GM12878 (cell line): Measurements from ENCODE around the gene FZR1. TPM values are rescaled to one million over a fixed set of nuclear protein-coding genes. Genes with fewer than 3 reads are reported as not detected.
A peak's percentile ranks its signal among the peaks of the same experiment; 100 is the strongest.

Experiments
- ATAC-seq: fragments of 200-7000 bp; cut with Tn5 transposase; 3 replicates; pipeline ENCODE4 v1.9.1; 2020; ENCODE audit warnings: mild to moderate bottlenecking, moderate library complexity
- BruUV-seq: library from RNA; stranded (reverse); fragments of 400-500 nt; replicated peaks from 2 replicates; lab custom pipeline; 2021; lab: Mats Ljungman, UMichigan
- CTCF ChIA-PET: fragments of 300-600 bp; sonication (Branson Sonifier 250); formaldehyde crosslinking; extraction: SDS; loops from one replicate; lab custom pipeline; 2021; ENCODE audit warnings: inconsistent platforms; lab: Yijun Ruan, JAX
- POLR2A ChIA-PET: fragments of 350-600 bp; formaldehyde crosslinking; extraction: SDS; loops from one replicate; lab custom pipeline; 2021; ENCODE audit warnings: inconsistent platforms; lab: Charles Lee
- RAD21 ChIA-PET: fragments of 300-600 bp; sonication (Branson Sonifier 250); formaldehyde crosslinking; loops from one replicate; lab custom pipeline; 2023; ENCODE audit warnings: antibody characterized with exemption; ENCODE audit not compliant: unreplicated experiment; lab: Charles Lee
- SMC1A ChIA-PET: fragments of 300-600 bp; sonication (Branson Sonifier 250); formaldehyde crosslinking; loops from one replicate; lab custom pipeline; 2023; ENCODE audit not compliant: unreplicated experiment, uncharacterized antibody; lab: Charles Lee
- DNase-seq: peaks from one replicate; pipeline ENCODE4 v3.0.0-alpha.2; 2011; ENCODE audit warnings: low read depth, low spot score
- FAIRE-seq: peaks from 3 replicates; lab custom pipeline; 2011; peaks lifted over from hg19 to GRCh38; lab: Jason Lieb, UNC
- H2AFZ ChIP-seq: 2 replicates; pipeline ENCODE4 v1.6.0; 2011; ENCODE audit warnings: low read depth, low read length, control low read depth; ENCODE audit not compliant: control insufficient read depth
- H3K27ac ChIP-seq: 2 replicates; pipeline ENCODE4 v1.5.1; 2011; ENCODE audit warnings: control low read depth; ENCODE audit not compliant: control insufficient read depth, insufficient read depth
- H3K27me3 ChIP-seq, 2 experiments: replicated peaks in 1 of 2; 2 replicates each; pipeline versions ENCODE4 v1.6.0 to v1.6.1; 2011; ENCODE audit warnings: low read length in 1 of 2; ENCODE audit not compliant: control insufficient read depth in 2 of 2, insufficient read depth in 2 of 2
- H3K36me3 ChIP-seq, 2 experiments: 2 replicates each; pipeline ENCODE4 v1.5.1; 2011; ENCODE audit warnings: low read length in 1 of 2; ENCODE audit not compliant: control insufficient read depth in 2 of 2, insufficient read depth in 2 of 2
- H3K4me1 ChIP-seq: 2 replicates; pipeline ENCODE4 v1.6.1; 2011; ENCODE audit warnings: mild to moderate bottlenecking, low read length, moderate library complexity, mixed read lengths; ENCODE audit not compliant: control insufficient read depth, insufficient read depth
- H3K4me2 ChIP-seq: 2 replicates; pipeline ENCODE4 v1.6.0; 2011; ENCODE audit warnings: control low read depth; ENCODE audit not compliant: control insufficient read depth, insufficient read depth
- H3K4me3 ChIP-seq: fragments of 200-600 bp; sonication (generic); 2 replicates; pipeline ENCODE4 v1.5.1; 2016
- H3K79me2 ChIP-seq: 2 replicates; pipeline ENCODE4 v1.6.0; 2011; ENCODE audit warnings: low read length; ENCODE audit not compliant: control insufficient read depth, insufficient read depth
- H3K9ac ChIP-seq: 2 replicates; pipeline ENCODE4 v1.8.0; 2011; ENCODE audit warnings: low read length, control low read depth, mixed read lengths; ENCODE audit not compliant: control insufficient read depth, insufficient read depth
- H3K9me3 ChIP-seq: replicated peaks from 3 replicates; pipeline ENCODE4 v1.5.1; 2011; ENCODE audit warnings: mild to moderate bottlenecking, low read length; ENCODE audit not compliant: control insufficient read depth, insufficient read depth
- H4K20me1 ChIP-seq: 2 replicates; pipeline ENCODE4 v1.6.0; 2011; ENCODE audit not compliant: control insufficient read depth, insufficient read depth
- BMI1 ChIP-seq: fragments of 450-650 bp; IDR thresholded peaks from 2 replicates; pipeline ENCODE4 v1.6.1; 2016; ENCODE audit warnings: mild to moderate bottlenecking, moderate library complexity, borderline replicate concordance
- CBFB ChIP-seq: IDR thresholded peaks from 2 replicates; pipeline ENCODE4 v1.6.1; 2016; ENCODE audit warnings: antibody characterized with exemption, low read depth
- CEBPB ChIP-seq, 2 experiments: fragments of 150-350 bp in 1 of 2; IDR thresholded peaks; 2 replicates each; pipeline ENCODE4 v1.6.1; 2012 to 2014; ENCODE audit warnings: low read depth in 2 of 2, low read length in 2 of 2, borderline replicate concordance in 1 of 2, inconsistent platforms in 1 of 2
- DPF2 ChIP-seq: fragments of 450-650 bp; IDR thresholded peaks from 2 replicates; pipeline ENCODE4 v1.6.1; 2017; ENCODE audit warnings: mild to moderate bottlenecking
- GATAD2B ChIP-seq: fragments of 450-650 bp; conservative IDR thresholded peaks from 2 replicates; pipeline ENCODE4 v1.6.1; 2017; ENCODE audit warnings: low read depth, mild to moderate bottlenecking, moderate library complexity
- NFYB ChIP-seq: IDR thresholded peaks from 2 replicates; pipeline ENCODE4 v1.6.1; 2011; ENCODE audit warnings: low read depth, mild to moderate bottlenecking, low read length, improper control_type of control experiment, moderate library complexity; ENCODE audit not compliant: insufficient read depth
- NKRF ChIP-seq: fragments of 450-650 bp; conservative IDR thresholded peaks from 2 replicates; pipeline ENCODE4 v1.6.1; 2017; ENCODE audit warnings: mild to moderate bottlenecking, moderate library complexity
- NR2C2 ChIP-seq: IDR thresholded peaks from 2 replicates; pipeline ENCODE4 v1.6.1; 2011; ENCODE audit warnings: borderline replicate concordance, low read depth; ENCODE audit not compliant: control insufficient read depth, insufficient read length
- USF1 ChIP-seq: IDR thresholded peaks from 2 replicates; pipeline ENCODE4 v1.6.1; 2011; ENCODE audit warnings: borderline replicate concordance, low read depth, mild to moderate bottlenecking, moderate library complexity, mixed read lengths, low read length; ENCODE audit not compliant: insufficient read depth; ENCODE audit errors: extremely low read length
- ZBTB4 ChIP-seq: fragments of 450-650 bp; formaldehyde crosslinking; IDR thresholded peaks from 2 replicates; pipeline ENCODE4 v1.4.0; 2022; ENCODE audit warnings: mild to moderate bottlenecking, moderate library complexity
- WGBS: methylation state at CpG from one replicate; pipeline ENCODE4 v1.1.6; 2016; ENCODE audit warnings: low lambda C conversion rate; ENCODE audit not compliant: insufficient replicate concordance, insufficient coverage; ENCODE audit errors: missing lambda C conversion rate; 5-methylcytosine and 5-hydroxymethylcytosine counted together
- in situ Hi-C: fragments of 300-500 bp; cut with MboI; formaldehyde crosslinking; loops from 9 replicates; pipeline ENCODE4 v1.14.3; 2018; ENCODE audit warnings: mixed read lengths
- intact Hi-C: fragments of 100-400 bp; cut with micrococcal nuclease; formaldehyde crosslinking; loops from one replicate; pipeline ENCODE4 v1.14.2; 2022; ENCODE audit not compliant: unreplicated experiment
- polyA plus RNA-seq, 11 experiments: library from polyadenylated mRNA; depleted of rRNA in 4 of 11; unstranded in 6 of 11; stranded (reverse) in 5 of 11; fragments of >200 nt; fragmentation: Nextera tagmentation in 4 of 11; fragmentation: Illumina TruSeq in 1 of 11; extraction: Ambion mirVana in 4 of 11; extraction: Trizol in 1 of 11; gene quantifications; 1 replicate in 1 of 11; 2 replicates in 10 of 11; pipeline versions ENCODE4 v1.2.1 to v1.2.3, GENCODE V29; 2011 to 2016; ENCODE audit warnings: inconsistent platforms in 2 of 11, missing spikeins in 2 of 11, low read depth in 1 of 11
- total RNA-seq, 4 experiments: library from RNA; depleted of rRNA in 3 of 4; stranded (reverse); fragments of >200 nt in 3 of 4; fragmentation: Illumina TruSeq in 1 of 4; extraction: Trizol in 1 of 4; gene quantifications; 2 replicates each; pipeline versions ENCODE4 v1.2.1 to v1.2.3, GENCODE V29; 2013 to 2021

Gene FZR1
- total and polyA plus RNA-seq, 10 of the 15 experiments (the other 5 are each of a cell fraction or from before 2014, with no cell fraction given), result 0.11 to 44.2 (median 29.3) TPM

GRCh38 chr19:3506384-3507340 lies 551 bp downstream of the FZR1 start:
- ChIA-PET CTCF (interaction anchor here (0.6 kb wide), 1 partner anchor 31 kb away, joined by 3 read pairs; no protein-coding TSS in a partner anchor), SMC1A (no interaction called here), POLR2A (interaction anchor here (0.6 to 0.9 kb wide), 3 partner anchors 8 to 680 kb away, joined by 3 to 4 read pairs (median 4); no protein-coding TSS in a partner anchor), RAD21 (no interaction called here)
- FAIRE-seq, result peak; percentile 35
- H2AFZ ChIP-seq, result peak overlapping the region; percentile 59
- H3K9ac ChIP-seq, result peak overlapping the region; percentile 87
- peak overlapping the region; percentile 99 for H3K4me3 ChIP-seq
- no peak for DNase-seq
- H3K36me3 ChIP-seq, result peaks cover 0 to 1% of the 10 kb centered on the region in 2 experiments; a peak in 3 of 4 replicates
- under 1% methylated on average over 46 of the region's 69 CpGs for WGBS
- peaks cover 39% of the 10 kb centered on the region for H3K79me2 ChIP-seq
- BruUV-seq, result no TSS peak
- peaks cover 7% of the 10 kb centered on the region for H3K4me1 ChIP-seq
- peak overlapping the region; percentile 66 for H3K4me2 ChIP-seq
- intact Hi-C loops (no loop called here), in situ Hi-C loops (no loop called here)
- peak overlapping the region; percentile 73 for H3K27ac ChIP-seq
- no peaks in the 10 kb centered on the region for H4K20me1 ChIP-seq
- ATAC-seq, result peak; percentile 15
- H3K9me3 ChIP-seq, result no peaks in the 10 kb centered on the region
- H3K27me3 ChIP-seq, result no peaks in the 10 kb centered on the region
- TF ChIP-seq DPF2 (peak; percentile 56; the same call in 1 of the 2 replicates), CBFB (no peak), NFYB (no peak), GATAD2B (peak; percentile 77; the same call in 1 of the 2 replicates), NR2C2 (no peak), CEBPB (IDR thresholded peaks at IDR 0.05; ENCODE audit: borderline replicate concordance in 1 of 2, low read depth in 2 of 2, low read length in 2 of 2) (no peak), BMI1 (no peak), ZBTB4 (CRISPR knock-in tag) (no peak), USF1 (no peak), NKRF (no peak; the same call in 1 of the 2 replicates)
